ENCODE data around the gene BAHCC1.

BAHCC1 gene

GRCh38 chr17:81493198-81494038, 98.2 kb downstream of the BAHCC1 start:
- no peak for DNase-seq (ENCODE audit: low spot score)

DNA sequence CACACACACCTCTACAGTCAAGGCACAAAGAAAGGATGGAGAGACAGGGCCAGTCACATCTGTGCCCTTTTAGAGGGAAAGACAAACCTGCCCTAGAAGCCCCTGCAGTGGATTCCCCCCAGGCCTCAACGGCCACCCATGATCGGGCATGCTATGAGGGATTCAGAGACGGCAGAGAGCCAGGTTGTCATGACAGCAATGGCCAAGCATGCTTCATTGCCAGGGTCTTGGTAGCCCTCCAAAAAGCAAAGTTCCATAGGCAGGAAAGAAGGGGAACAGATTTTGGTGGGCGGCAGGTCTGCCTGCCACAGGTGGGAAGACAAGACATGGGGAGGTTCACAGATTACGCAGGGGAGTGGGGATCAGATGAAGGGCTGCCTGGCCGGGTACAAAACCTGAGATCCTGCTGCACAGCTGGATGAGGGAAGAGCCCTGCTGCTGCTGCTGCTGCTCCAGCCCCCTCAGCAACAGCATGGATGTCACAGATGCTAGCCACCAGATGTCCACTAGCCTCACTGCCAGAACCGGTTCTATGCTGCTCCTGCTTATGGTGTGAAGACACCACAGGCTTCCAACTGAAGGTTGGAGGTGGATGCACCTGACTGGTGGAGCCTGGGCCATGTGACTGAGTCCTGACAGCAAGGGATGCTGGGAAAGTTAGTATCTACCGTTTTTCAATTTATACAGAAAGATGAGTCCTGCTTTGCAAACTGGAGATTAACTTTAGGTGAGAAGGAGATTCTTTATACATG, 99.5 kb downstream of the BAHCC1 start:
- no peak for DNase-seq (ENCODE audit: low spot score)

GRCh38 chr17:81498953-81499600, 103.8 kb downstream of the BAHCC1 start:
- no peak for DNase-seq (ENCODE audit: low spot score)

DNA sequence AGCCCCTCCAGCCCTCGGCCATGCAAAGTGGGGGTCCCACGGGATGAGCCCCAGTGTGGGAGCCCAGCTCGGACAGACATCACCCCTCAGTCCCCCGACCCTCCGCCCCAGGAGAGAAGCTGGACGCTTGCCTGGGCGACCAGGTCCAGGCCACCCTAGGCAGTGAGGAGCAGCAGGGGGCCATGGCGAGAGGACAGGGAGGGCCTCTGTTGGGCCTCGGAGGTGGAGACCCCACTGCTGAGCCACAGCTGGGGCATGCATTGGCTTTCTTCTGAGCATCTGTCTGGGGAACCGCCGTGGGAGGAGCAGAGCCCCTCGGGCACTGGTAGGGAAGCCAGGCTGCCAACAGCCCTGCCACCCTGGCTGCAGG, 104.3 kb downstream of the BAHCC1 start:
- DNase-seq (ENCODE audit: low spot score) = no peak

GRCh38 chr17:81500047-81500446, 104.8 kb downstream of the BAHCC1 start:
- DNase-seq (ENCODE audit: low spot score) = no peak

DNA sequence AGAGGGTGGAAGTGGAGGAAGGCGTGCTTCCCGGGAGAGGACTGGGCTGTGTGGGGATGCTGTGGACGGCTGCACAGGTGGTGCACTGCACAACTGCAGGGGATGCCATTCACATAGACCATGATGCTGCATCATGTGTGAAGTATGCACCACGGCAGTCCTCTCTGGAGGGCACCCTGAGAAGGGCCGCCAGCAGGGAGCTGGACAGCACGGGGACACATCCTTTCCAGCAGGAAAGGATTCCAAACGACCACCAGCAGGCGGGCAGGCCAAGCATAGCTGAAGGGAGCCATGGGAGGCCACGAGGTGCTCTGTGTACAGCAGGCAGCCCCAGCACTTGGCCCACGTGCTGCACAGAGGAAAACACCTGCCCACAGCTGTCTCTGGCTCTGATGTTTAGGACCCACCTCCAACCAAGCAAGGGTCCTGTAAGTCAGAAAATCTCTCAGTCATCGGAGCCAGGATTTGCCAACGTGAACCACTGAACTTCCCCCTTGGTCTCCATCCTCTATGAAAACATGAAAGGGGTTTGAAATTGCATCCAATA, 107.3 kb downstream of the BAHCC1 start:
- DNase-seq (ENCODE audit: low spot score) = no peak

DNA sequence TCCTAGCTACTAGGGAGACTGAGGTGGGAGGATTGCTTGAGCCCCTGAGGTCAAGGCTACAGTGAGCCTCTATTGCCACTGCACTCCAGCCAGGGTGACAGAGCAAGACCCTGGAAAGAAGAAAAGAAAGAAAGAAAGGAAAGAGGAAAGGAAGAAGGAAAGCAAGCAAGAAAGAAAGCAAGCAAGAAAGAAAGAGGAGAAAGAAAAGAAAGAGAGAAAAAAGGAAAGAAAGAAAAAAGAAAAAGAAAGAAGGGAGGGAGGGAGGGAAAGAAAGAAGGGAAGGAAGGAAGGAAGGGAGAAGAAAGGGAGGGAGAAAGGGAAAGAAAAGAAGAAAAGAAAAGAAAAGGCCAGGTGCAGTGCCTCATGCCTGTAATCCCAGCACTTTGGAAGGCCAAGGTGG, 108.4 kb downstream of the BAHCC1 start:
- no peak for DNase-seq (ENCODE audit: low spot score)

DNA sequence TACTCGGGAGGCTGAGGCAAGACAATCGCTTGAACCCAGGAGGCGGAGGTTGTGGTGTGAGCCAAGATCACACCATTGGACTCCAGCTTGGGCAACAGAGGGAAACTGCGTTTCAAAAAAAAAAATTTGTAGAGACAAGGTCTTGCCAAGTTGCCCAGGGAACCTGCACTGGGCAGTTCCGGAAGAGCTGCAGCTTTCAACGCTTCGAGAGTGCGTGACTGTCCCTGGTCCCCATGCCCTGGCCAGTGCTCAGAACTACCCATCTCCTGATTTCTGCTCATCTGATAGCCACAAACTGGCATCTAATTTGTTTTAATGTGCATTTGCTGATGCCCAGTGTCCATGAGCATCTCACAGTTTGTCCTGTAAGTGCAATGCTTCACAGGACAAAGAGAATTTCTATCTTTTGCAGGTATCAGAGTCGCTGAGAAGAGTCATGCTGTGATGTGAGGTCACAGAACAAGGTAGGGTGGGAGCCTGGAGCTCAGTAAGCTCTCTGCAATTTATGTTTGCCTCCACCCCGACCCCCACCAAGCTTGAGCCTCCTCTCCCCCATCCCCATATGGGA, 113.5 kb downstream of the BAHCC1 start:
- peak; percentile 59 for DNase-seq (ENCODE audit: low spot score)

DNA sequence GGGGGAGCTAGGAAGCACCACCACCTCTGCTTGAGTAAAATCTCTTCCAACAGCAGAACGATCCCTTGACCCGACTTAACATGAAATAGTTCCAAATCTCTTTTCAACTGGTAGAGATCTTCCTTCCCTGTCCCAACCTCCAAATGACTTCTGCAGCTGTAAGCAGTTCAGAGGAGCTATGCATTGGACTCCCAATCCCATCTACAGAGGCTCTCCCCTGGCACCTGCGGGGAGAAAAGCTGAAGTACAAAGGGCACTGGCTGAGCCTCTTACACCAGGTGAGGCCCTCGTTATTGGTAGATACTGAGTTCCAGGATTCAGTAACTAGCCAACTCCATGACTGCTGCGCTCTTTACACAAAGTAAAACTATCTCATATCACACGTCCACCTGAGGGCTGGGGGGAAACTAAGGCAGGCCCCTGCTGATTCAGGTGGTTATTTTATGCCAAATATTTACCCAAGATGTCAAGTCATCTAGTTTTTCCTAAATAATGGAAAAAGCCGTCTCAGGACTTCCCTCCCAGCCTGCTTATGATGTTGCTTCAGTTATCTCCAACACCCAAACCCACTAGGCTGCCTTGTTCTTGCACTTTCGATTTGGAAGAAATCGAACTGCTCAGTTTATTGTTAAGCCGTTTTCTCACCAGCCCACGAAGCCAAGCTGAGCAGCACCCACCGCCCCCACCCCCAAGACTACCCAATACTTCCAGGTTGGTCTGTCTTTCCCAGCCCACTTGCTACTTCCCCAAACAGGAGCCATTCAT, 114.1 kb downstream of the BAHCC1 start:
- peak; percentile 41 for DNase-seq (ENCODE audit: low spot score)

DNA sequence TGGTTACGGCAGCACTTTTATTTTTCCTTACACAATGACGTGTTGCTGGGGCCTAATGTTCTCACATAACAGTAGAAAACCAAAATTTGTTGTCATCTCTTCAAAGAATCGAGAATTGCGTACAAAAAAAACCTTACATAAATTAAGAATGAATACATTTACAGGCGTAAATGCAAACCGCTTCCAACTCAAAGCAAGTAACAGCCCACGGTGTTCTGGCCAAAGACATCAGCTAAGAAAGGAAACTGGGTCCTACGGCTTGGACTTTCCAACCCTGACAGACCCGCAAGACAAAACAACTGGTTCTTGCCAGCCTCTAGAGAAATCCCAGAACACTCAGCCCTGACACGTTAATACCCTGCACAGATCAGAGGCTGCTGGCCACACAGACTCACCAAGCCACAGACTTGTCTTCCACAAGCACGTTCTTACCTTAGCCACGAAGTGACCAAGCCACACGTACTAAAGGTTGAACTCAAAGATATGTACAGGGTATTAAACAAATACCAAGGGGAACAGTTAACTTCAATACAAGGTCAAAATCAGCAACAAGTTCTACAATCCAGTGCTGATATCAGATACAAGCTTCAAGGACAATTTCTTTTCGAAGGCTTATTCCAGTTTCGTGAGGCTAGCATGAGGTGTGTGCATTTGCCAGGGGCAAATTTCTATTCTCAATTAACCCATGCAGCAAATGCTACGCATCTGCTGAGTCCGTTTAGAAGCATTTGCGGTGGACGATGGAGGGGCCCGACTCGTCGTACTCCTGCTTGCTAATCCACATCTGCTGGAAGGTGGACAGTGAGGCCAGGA, 114.9 kb downstream of the BAHCC1 start:
- DNase-seq (ENCODE audit: low spot score) = peak; percentile 48

DNA sequence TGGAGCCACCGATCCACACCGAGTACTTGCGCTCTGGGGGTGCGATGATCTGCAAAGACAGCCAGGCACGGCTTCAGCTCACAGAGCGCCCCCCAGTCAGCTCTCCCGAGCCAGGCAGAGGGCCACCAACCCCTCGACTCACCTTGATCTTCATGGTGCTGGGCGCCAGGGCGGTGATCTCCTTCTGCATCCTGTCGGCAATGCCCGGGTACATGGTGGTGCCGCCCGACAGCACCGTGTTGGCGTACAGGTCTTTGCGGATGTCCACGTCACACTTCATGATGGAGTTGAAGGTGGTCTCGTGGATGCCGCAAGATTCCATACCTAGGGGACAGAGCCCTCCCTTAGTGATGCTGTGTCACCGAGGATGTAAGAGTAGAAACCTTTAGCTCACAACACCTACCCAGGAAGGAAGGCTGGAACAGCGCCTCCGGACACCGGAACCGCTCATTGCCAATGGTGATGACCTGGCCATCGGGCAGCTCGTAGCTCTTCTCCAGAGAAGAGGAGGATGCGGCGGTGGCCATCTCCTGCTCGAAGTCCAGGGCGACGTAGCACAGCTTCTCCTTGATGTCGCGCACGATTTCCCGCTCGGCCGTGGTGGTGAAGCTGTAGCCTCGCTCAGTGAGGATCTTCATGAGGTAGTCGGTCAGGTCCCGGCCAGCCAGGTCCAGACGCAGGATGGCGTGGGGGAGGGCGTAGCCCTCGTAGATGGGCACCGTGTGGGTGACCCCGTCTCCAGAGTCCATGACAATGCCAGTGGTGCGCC, 115.7 kb downstream of the BAHCC1 start:
- no peak for DNase-seq (ENCODE audit: low spot score)

GRCh38 chr17:81511554-81511803, 116.2 kb downstream of the BAHCC1 start:
- DNase-seq (ENCODE audit: low spot score) = no peak

DNA sequence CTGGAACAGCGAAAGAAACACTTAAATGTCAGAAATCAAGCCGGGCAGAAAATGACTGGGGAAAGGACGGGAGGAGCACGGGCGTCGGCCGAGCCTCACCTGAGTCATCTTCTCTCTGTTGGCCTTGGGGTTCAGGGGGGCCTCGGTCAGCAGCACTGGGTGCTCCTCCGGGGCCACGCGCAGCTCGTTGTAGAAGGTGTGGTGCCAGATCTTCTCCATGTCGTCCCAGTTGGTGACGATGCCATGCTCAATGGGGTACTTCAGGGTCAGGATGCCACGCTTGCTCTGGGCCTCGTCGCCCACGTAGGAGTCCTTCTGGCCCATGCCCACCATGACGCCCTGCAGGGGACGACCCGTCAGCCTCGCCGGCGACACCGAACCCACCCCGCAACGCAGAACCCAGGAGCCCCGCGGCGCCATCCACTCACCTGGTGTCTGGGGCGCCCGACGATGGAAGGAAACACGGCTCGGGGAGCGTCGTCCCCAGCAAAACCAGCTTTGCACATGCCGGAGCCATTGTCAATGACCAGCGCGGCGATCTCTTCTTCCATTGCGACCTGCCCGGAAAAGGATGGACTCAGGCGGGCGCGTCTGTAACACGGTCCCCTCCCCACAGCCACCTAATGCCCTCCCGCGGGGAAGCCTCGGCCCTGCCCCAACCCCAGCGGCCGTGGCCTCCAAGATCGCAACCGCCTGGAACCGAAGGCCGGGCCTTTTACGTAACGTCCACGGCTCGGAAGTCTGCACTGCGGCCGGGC, 116.7 kb downstream of the BAHCC1 start:
- peak; percentile 48 for DNase-seq (ENCODE audit: low spot score)

DNA sequence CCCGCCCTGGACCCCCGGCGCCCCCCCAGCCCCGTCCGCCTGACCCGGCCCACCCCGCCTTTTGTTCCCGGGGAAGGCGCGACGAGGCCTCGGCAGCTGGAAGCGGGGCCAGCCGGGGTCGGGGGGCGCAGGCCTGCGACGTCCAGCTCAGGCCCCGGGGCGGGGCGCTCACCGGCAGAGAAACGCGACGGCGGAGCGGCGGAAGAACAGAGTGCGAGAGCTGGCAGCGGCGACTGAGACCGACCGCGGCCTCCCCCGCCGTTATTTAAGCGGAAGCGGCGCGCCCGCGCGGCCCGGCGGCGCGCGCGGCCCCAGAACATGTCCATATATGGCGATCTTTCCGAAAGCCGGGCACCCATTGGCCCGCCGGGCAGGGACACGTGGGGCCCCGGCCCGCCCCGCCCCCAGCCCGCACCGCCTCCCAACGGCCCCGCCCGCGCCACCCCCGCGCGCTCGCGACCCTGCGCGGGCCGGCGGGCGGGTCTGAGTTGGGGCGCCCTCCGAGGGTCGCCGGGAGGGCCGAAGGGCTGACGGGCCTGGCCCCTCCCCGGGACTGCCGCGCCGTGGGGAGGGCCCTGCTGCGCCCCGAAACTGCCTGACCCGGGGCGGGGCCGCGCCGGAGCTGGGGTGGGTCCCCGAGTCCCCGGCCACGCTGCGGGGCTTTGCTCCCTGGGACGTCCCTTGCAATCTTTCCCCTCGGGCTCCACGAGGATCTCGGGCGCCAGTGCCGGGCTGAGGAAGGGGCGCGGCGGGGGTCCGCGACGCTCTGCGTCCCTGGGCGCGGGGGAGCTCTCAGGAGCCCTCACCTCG, 117.5 kb downstream of the BAHCC1 start, which contains the start of gene ACTG1:
Gene ACTG1 (minus strand): TSS at position 238 of the 810 bp plus-strand sequence. CDS start 445 bp downstream, outside the sequence.
- peak; percentile 94 for DNase-seq (ENCODE audit: low spot score)

- peak; percentile 77 for DNase-seq (ENCODE audit: low spot score)
Observed at GRCh38 chr17:81513372-81513752, 118.1 kb downstream of the BAHCC1 start.

- DNase-seq (ENCODE audit: low spot score) = peak; percentile 83
Observed at GRCh38 chr17:81513753-81514488, 118.7 kb downstream of the BAHCC1 start.

- no peak for DNase-seq (ENCODE audit: low spot score)
Observed at GRCh38 chr17:81514489-81514738, 119.2 kb downstream of the BAHCC1 start.
